ENCODE data around the gene VPS26C. TPM values are rescaled to one million over a fixed set of nuclear protein-coding genes. Genes with fewer than 3 reads are reported as not detected.

VPS26C gene
- total and polyA plus RNA-seq, 9 of the 15 experiments (the other 6 are each of a cell fraction or from before 2014, with no cell fraction given) = 32.8 to 48.7 (median 42.1) TPM

- Histone ChIP-seq H3K4me2 (ENCODE audit: insufficient read depth, low read length) (no peak overlapping the region; the same call in 1 of the 2 replicates), H3K4me3 (no peak overlapping the region), H3K27me3 (ENCODE audit: control insufficient read depth in 2 of 2, insufficient read depth in 2 of 2, low read length in 2 of 2) (no peaks in the 10 kb centered on the region), H3K9ac (ENCODE audit: insufficient read depth in 1 of 2, low read depth in 2 of 2, low read length in 2 of 2) (peak overlapping the region in 1 of 2 experiments; percentile 75; a peak in 2 of 4 replicates), H4K20me1 (replicated peaks; ENCODE audit: control insufficient read depth, insufficient read depth, low read length) (0 out of 2 replicates have a peak, but pooled peaks cover 7% of the 10 kb centered on the region), H3K27ac (ENCODE audit: extremely low read depth, low read depth, low read length) (no peak overlapping the region), H3K36me3 (ENCODE audit: control insufficient read depth, insufficient read depth, low read length) (peaks cover 12% of the 10 kb centered on the region; the same call in 1 of the 3 replicates), H2AFZ (ENCODE audit: low read depth, low read length) (no peak overlapping the region), H3K79me2 (ENCODE audit: control insufficient read depth, insufficient read depth, low read length) (peaks cover 96% of the 10 kb centered on the region), H3K9me3 (replicated peaks; ENCODE audit: control insufficient read depth, insufficient read depth, low read depth, low read length) (no peaks in the 10 kb centered on the region), H3K9me1 (ENCODE audit: control insufficient read depth, insufficient read depth, low read length) (peaks cover 3% of the 10 kb centered on the region), H3K4me1 (replicated peaks in 1 of 2; ENCODE audit: control insufficient read depth in 2 of 2, insufficient read depth in 2 of 2, low read length in 2 of 2) (peaks cover 9% of the 10 kb centered on the region in 2 experiments; a peak in 3 of 5 replicates)
- DNase-seq (ENCODE audit: extremely low read depth in 1 of 4, low spot score in 3 of 4) (no peak), FAIRE-seq (no peak), ATAC-seq (peak; percentile 50)
- in situ Hi-C loops (cut with MboI) (no loop called here), intact Hi-C loops (cut with micrococcal nuclease) (no loop called here)
- ChIA-PET CTCF (ENCODE audit: low intra/inter-chr PET ratio) (no interaction called here), POLR2A (interaction anchor here (0.7 to 1.2 kb wide), 3 partner anchors 21 to 45 kb away, joined by 3 to 5 read pairs (median 3); no protein-coding TSS in a partner anchor)
- 86% methylated on average over 7 of the region's 8 CpGs for WGBS (ENCODE audit: insufficient coverage, low coverage, missing lambda C conversion rate)
- BruUV-seq (replicated peaks) = no TSS peak
- TF ChIP-seq TFAM (CRISPR knock-in tag; conservative IDR thresholded peaks at IDR 0.05) = no peak
- TF ChIP-seq ZNF324 (CRISPR knock-in tag; IDR thresholded peaks at IDR 0.05) = no peak
- TF ChIP-seq ZNF133 (CRISPR knock-in tag; IDR thresholded peaks at IDR 0.05) = no peak
- TF ChIP-seq HMG20B (CRISPR knock-in tag; IDR thresholded peaks at IDR 0.05) = no peak
- TF ChIP-seq NCOA1 (IDR thresholded peaks at IDR 0.05; ENCODE audit: low read depth) = no peak
- TF ChIP-seq ZNF764 (CRISPR knock-in tag; IDR thresholded peaks at IDR 0.05; ENCODE audit: low read depth) = no peak
- no peak for TF ChIP-seq ZBTB1 (CRISPR knock-in tag; IDR thresholded peaks at IDR 0.05; ENCODE audit: borderline replicate concordance, low read depth)
- no peak for TF ChIP-seq ZNF717 (CRISPR knock-in tag; IDR thresholded peaks at IDR 0.05)
- no peak for TF ChIP-seq DMBX1 (CRISPR knock-in tag; IDR thresholded peaks at IDR 0.05; ENCODE audit: borderline replicate concordance)
- TF ChIP-seq ZNF655 (CRISPR knock-in tag; IDR thresholded peaks at IDR 0.05) = no peak
- no peak for TF ChIP-seq ZMIZ1 (IDR thresholded peaks at IDR 0.05; ENCODE audit: low read depth in 2 of 2, low read length in 2 of 2)
Observed at GRCh38 chr21:37245151-37245550, 22.0 kb downstream of the VPS26C start.

All from K562 (cell line).